Measurements from ENCODE around the gene HPX.

- no peak for TF ChIP-seq CTCF (IDR thresholded peaks at IDR 0.05 in 4 of 5, conservative IDR thresholded peaks at IDR 0.05 in 1 of 5)
- no peak for TF ChIP-seq POLR2A (IDR thresholded peaks at IDR 0.05)
Observed at GRCh38 chr11:6468712-6469495, 28.1 kb upstream of the HPX start.
